HK-2 (cell line): Measurements from ENCODE around the gene RNU5D-1.
"Not testable (repeated sequence)": the region's sequence is repeated elsewhere in the genome, so short reads cannot be mapped to it uniquely, and the experiment has no call there.

Source experiments
- DNase-seq: peaks from one replicate; pipeline ENCODE4 v3.0.0-alpha.2; 2018; ENCODE audit not compliant: unreplicated experiment

RNU5D-1 gene

DNA sequence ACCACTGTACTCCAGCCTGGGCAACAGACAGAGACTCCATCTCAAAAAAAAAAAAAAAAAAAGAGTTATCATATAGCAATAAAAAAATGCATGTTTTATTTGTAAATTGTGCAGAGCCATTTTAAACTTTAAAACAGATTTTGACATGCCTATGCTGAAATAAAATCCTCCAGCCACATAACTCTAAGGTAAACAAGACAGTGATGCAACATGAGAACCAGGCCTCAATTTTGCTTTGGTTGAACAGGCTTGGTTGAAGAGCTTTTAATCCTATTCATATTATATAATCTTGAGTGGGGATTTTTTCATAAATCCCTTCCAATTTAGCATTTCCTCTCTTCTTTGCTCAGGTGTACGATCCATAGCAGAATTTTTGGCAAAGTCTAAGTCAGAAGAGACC, 30.4 kb downstream of the RNU5D-1 start:
- DNase-seq, result no peak

DNA sequence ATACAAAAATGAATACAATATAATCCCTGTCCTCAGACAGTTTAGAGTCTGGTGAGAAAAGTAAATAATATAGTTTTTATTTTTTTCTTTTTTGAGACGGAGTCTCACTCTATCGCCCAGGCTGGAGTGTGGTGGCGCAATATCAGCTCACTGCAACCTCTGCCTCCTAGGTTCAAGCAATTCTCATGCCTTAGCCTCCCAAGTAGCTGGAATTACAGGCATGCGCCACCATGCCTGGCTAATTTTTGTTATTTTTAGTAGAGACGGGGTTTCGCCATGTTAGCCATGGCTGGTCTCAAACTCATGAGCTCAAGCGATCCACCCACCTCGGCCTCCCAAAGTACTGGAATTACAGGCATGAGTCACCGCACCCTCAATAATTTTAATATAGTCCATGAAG, 31.6 kb downstream of the RNU5D-1 start:
- not testable (repeated sequence) for DNase-seq

DNA sequence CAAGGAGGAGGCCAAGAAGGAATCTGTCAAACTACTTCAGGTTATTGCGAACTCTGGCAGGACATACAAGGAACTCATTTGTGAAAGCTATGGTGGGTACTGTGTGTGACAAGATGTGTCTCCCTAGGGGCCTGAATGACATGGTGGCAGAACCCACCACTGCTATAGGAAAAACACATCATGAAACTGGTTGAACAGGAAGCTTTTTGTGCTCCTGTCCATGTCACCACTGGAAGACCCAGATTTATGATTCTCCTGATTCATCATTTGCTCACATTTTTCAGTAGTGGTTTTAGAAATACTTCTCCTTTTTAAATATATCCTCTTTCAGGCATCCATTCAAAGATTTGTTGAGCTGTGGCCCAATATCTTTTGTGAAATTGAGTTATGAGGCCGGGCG, 32.8 kb downstream of the RNU5D-1 start:
- DNase-seq, result no peak

DNA sequence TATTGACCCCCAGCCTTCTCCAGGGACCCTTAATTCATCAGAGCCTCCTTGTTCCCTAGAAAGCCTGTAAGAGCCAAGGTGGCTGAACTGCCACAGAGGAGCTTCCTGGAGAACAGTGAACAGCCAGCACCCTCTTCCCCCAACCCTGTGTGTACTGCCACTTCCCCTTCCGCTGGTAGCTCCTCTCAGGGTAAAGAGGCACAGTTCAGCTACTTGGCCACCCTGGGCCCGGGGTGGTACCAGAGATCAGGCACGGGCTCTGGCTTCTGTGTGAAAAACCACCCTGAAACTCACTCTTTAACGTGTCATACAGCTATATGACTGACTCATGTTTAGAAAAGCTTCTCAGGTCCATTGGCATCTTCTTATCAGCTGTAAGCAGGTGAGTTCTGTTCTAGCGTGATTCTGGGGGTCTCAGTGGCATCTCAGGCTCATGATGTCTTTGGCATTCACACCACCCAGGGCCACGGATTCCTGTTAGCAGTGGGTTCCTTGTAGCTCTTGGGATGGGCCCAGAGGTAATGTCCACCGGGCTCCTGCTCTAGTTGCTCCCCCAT, 34.1 kb downstream of the RNU5D-1 start:
- DNase-seq, result no peak

DNA sequence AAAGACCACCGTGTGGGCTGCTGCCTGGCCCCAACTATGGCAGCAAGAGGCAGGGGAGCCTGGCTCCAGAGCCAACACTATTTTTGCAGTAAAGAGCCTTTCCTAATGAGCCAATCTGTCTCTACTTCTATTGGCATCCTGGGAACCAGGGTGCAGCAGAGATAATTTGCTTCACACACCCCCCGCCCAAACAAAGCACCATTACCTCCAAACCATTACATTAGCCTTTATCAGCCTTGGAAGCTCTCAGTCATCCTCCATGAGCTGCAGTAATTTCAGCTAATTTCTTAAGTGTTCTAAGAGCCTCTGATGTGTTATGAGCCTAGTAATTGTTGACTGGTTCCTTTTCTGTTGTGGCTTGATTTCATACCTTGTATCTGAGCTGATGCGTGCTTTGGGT, 34.9 kb downstream of the RNU5D-1 start:
- no peak for DNase-seq

DNA sequence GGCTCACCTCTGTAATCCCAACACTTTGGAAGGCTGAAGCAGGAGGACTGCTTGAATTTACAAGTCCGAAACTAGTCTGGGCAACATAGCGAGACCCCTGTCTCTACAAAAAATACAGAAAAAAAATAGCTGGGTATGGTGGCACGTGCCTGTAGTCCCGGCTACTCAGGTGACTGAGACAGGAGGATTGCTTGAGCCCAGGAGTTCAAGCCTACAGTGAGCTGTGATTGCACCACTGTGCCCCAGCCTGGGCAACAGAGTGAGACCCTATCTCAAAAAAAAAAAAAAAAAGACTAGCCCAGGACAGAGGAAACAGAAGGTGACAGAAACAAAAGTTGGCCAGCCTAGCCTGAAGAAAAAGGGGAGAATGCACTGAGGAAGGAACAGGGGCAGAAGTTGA, 35.3 kb downstream of the RNU5D-1 start:
- no peak for DNase-seq

DNA sequence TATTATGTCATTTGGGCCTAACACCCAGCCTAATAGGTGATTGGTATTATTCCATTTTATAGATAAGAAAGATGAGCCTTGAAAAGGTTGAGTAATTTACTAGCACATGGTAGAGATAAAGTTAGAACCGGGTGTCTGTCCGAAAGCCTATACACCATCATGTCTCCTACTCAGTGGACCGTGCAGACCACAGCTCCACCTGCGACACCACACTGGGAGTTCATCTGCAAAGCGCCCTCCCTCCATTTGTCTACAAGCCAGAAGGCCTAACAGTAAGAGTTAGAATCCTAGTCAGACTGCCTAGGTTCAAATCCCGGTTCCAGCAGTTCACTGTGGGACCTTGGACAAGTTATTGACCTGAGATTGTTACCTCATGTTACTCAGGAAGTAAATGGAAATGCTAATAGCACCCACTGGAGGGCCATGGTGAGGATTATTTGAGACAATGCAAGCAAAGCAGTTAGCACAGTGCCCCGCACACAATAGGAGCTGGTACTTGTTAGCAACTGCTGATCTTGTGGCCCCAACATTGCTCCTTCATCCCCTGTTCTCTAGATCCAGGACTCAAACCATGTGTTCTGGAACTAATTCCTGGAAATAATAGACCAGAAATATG, 36.0 kb downstream of the RNU5D-1 start:
- no peak for DNase-seq

DNA sequence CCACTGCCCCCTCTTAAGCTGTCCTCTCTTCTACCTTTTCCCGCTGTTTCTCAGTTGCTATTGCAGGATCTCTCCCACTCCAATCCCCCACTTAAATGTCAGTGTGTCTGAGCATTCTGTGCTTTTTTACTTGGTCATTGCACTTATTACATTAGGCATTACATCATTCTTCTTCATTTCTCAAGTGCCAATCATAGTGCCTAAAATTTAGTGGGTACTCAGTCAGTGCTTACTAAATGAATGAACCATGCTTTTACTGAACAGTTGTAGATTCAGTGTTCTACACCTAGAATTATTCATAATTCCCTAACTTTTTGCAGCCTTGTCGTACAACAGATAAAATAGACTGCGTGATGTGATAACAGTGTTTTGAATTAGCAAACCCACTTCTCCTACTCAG, 37.1 kb downstream of the RNU5D-1 start:
- DNase-seq, result no peak

DNA sequence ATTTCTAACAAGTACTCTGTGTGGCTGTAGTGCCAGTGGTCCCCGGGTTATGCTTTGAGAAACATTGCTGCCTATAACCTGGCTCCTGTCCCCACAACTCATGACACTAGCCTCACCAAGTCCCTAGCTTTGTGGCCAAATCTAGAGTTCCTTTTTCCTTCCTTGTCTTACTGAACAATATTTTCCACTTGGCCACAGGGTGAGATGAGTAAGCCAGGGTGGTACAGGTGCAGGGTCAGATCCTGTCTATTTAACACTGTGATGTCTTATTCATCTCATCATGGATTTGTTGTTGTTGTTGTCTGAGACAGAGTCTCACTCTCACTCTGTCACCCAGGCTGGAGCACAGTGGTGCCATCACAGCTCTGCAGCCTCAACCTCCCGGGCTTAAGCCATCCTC, 37.8 kb downstream of the RNU5D-1 start:
- DNase-seq, result no peak

DNA sequence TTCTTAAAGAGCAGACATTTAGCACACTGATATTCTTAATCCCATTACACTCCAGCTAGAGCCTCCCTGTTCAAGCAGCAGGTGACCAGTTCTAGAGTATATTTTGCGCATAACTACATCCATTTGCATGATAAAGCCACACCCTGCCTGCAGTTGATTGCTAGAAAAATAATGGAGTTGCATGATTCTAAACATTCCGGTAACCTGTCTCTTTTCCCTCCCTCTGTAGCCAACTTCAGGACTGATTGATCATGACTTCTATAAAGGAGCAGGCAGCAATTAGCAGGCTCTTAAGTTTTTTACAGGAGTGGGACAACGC, 41.6 kb downstream of the RNU5D-1 start:
- no peak for DNase-seq

DNA sequence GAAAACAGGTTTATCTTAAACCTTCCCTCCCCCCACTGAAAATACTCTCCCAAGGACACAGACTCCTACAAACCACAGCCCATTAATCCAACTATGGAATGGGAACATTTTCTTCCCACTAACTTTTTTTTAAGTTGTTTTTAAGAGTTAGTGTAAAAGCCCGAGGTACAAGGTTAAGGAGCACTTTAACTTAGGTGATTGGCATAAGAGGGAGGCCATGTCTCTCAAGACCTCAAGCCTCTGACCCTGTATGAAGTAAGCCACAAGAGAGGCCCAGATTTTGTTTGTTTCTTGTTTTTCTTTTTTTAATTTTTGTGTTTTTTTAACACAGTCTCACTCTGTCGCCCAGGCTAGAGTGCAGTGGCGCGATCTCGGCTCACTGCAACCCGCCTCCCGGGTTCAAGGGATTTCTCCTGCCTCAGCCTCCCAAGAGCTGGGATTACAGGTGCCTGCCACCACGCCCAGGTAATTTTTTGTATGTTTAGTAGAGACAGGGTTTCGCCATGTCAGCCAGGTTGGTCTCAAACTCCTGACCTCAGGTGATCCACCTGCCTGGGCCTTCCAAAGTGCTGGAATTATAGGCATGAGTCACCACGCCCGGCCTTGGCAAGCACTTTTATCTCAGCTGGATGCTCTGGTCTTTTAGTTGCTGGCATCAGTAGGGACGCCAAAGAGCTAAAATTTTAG, 42.1 kb downstream of the RNU5D-1 start:
- no peak for DNase-seq

DNA sequence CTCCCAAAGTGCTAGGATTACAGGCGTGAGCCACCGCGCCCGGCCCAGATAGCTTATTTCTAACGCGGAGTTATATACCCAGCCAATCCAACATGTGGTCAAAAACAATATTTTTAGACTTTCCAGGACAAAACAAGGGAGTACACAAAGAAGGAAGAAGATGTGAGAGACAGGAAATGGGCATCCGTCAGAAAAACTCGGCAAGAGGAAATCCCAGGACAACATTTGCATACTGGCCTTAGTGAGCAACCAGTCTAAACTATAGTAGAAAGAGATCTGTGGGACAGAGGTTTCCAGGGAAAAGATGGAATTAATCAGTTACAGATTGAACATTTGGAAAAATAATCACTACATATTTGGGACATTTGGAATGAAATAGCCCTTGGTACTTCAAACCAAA, 45.1 kb downstream of the RNU5D-1 start:
- no peak for DNase-seq

DNA sequence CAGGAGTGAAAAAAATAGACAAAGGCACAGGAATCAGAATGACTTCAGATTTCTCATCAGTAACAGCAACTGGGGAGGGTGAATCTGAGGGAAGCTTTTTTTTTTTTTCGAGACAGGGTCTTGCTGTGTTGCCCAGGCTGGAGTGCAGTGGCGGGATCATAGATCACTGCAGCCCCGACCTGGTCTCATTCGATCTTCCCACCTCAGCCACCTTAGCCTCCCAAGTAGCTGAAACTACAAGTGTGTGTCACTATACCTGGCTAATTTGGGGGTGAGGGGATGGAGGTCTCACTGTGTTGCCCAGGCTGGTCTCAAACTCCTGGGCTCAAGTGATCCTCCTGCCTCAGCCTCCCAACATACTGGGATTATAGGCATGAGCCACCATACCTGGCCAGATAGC, 45.8 kb downstream of the RNU5D-1 start:
- DNase-seq, result no peak

DNA sequence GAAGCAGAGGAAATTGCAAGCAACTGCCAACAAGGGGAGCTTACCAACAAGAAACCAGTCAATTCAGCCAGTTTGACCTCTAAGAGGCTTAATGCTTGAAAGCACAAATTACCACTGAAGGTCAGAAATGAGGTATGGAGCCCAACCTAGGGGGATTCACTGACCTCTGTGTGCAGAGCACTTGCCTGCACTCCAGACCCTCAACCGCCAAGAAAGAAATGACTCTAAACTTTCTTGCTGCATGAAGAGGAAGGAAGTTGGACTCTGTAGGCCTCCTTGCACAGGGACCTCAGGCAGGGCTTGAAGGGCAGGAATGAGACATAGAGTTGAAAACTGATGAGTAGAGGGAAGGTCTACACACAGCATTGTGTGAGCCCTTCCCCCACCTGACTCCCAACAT, 46.4 kb downstream of the RNU5D-1 start:
- DNase-seq, result no peak

DNA sequence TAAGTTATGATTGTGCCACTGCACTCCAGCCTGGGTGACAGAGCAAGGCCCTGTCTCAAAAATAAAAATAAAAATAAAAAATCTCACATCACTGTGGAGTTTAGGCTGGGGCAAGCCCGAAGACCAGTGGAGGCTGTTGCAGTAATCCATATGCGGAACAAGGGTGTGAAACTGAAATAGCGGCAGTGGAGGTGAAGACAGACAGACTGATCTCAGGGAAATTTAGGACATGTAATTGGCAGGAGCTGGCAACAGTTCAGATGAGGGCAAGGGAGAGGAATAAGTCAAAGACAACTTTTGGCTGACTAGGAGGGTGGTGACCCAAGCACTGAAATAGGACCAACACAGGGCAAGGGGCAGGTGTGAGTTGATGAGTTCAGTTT, 48.1 kb downstream of the RNU5D-1 start:
- DNase-seq, result no peak

DNA sequence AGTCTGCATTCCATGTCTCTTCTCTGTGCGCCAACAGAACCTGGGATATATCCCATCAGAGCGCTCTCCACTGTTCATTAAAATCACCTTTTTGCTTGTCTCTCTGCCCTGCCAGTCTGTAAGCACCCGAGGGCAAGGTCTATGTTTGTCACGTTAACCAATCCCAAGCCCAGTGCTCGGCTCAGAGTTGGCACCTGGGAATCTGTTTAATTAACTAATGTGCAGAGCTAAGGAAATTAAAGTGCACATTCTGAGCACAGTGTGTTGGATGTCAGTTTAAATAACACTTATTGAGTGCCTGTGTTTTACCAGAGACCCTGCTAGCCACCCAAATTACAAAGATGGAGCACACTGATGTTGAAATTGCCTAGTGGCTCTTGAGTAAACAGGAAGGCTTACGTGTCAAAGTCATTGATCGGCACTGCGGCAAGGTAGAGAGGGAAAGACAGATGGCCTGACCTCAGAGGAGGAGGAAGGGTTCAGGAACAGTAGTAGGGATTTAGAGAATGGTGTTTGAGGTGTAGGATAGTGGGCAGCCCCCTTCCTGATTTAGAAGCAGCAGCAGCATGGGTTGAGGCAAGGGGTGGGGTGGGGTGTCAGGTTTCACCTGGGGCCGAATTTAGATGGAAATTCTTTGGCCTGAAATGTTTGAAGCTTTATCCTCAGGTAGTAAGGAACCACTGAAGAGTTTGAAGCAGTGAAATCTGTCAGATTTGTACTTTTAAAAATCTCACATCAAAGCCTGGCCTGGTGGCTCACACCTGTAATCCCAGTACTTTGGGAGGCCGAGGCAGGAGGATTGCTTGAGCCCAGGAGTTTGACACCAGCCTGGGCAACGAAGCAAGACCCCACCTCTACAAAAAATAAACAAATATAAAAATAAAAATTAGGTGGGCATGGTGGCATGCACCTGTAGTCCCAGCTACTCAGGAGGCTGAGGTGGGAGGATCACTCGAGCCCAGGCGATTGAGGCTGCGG, 48.8 kb downstream of the RNU5D-1 start:
- no peak for DNase-seq
